Activated CD4-positive, alpha-beta T cell treated with anti-CD3 and anti-CD28 coated beads, Interleukin-2, amount 50 U/mL, for 24 hours (primary cell): ENCODE data around the gene CXorf51B.
"Not testable (repeated sequence)": the region's sequence is repeated elsewhere in the genome, so short reads cannot be mapped to it uniquely, and the experiment has no call there.

Source experiments
- DNase-seq, 2 donors: peaks; one replicate each; pipeline ENCODE4 v3.0.0-alpha.2; 2020; ENCODE audit warnings: low read depth in 1 of 2, low spot score in 1 of 2

The CXorf51B gene

DNA sequence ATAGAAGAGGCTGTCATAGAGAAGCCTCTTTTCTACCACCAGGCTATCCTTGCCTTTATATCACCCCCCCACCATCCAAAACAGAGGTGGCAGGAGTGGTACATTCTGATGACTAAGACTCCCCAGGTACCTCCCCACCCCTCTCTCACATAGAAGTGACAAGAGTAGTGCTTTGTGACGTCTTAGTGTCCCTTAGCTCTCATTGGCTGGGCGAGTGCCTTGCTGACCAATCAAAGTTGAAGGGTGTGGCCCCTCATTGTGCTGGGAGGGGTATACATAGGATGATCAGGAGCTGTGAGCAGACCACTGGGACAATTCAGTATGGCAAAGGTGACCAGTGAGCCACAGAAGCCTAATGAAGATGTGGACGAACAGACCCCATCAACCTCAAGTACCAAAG, at the start of gene CXorf51B:
CXorf51B (plus strand) TSS at position 301 of the 400 bp plus-strand sequence; CDS start at position 322, 21 bp downstream.
- not testable (repeated sequence) for DNase-seq

DNA sequence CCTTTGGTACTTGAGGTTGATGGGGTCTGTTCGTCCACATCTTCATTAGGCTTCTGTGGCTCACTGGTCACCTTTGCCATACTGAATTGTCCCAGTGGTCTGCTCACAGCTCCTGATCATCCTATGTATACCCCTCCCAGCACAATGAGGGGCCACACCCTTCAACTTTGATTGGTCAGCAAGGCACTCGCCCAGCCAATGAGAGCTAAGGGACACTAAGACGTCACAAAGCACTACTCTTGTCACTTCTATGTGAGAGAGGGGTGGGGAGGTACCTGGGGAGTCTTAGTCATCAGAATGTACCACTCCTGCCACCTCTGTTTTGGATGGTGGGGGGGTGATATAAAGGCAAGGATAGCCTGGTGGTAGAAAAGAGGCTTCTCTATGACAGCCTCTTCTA, 5.1 kb downstream of the CXorf51B start, which contains the start of gene CXorf51A:
CXorf51A (minus strand) TSS at position 101 of the 400 bp plus-strand sequence; CDS start at position 80, 21 bp downstream.
- not testable (repeated sequence) for DNase-seq

DNA sequence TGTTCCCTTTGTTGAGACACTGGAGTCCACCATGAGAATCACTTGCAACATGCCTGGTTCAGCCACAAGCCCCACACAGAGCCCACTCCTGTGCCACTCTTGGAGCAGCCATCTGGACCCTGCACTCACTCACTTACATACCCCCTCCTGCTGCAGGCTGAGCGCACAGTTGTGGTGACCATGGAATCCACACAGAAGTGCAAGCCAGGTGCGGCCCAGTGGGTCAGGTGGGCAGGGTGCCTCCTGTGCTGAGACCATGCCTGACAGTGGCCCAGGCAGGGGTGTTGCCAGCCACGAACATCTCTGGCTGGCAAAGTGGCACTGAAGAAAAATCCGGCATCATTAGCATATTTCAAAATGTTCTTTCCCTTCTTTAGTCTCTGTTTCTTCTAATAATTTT, 22.4 kb downstream of the CXorf51B start:
- DNase-seq: no peak

DNA sequence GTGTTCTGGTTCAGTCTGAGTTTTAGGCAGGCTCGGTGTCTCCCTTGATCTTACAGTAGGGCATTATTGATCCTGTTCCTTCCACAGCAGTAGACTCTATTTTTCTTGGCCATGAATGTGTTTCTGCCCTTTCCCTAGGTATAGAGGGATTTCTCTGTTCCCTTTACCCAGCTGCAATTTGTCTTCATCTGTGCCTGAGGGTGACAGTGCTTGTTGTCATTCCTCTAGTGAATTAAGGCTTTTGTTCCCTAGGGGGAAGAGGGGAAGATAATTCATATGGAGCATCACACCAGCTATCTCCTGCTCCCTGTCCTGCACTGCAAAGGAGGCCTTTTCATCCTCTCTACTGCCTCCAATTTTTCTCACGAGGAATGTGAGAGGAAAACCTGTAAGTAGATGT, 44.7 kb downstream of the CXorf51B start:
- no peak for DNase-seq
